GM12878 (cell line): ENCODE results near the gene ASCC2. TPM values are rescaled to one million over a fixed set of nuclear protein-coding genes. Genes with fewer than 3 reads are reported as not detected.

ENCODE experiments used
- ATAC-seq: fragments of 200-7000 bp; cut with Tn5 transposase; 3 replicates; pipeline ENCODE4 v1.9.1; 2020; ENCODE audit warnings: mild to moderate bottlenecking, moderate library complexity
- BruUV-seq: library from RNA; stranded (reverse); fragments of 400-500 nt; replicated peaks from 2 replicates; lab custom pipeline; 2021; lab: Mats Ljungman, UMichigan
- CTCF ChIA-PET: fragments of 300-600 bp; sonication (Branson Sonifier 250); formaldehyde crosslinking; extraction: SDS; loops from one replicate; lab custom pipeline; 2021; ENCODE audit warnings: inconsistent platforms; lab: Yijun Ruan, JAX
- POLR2A ChIA-PET: fragments of 350-600 bp; formaldehyde crosslinking; extraction: SDS; loops from one replicate; lab custom pipeline; 2021; ENCODE audit warnings: inconsistent platforms; lab: Charles Lee
- RAD21 ChIA-PET: fragments of 300-600 bp; sonication (Branson Sonifier 250); formaldehyde crosslinking; loops from one replicate; lab custom pipeline; 2023; ENCODE audit warnings: antibody characterized with exemption; ENCODE audit not compliant: unreplicated experiment; lab: Charles Lee
- SMC1A ChIA-PET: fragments of 300-600 bp; sonication (Branson Sonifier 250); formaldehyde crosslinking; loops from one replicate; lab custom pipeline; 2023; ENCODE audit not compliant: unreplicated experiment, uncharacterized antibody; lab: Charles Lee
- DNase-seq: peaks from one replicate; pipeline ENCODE4 v3.0.0-alpha.2; 2011; ENCODE audit warnings: low read depth, low spot score
- FAIRE-seq: peaks from 3 replicates; lab custom pipeline; 2011; peaks lifted over from hg19 to GRCh38; lab: Jason Lieb, UNC
- H2AFZ ChIP-seq: 2 replicates; pipeline ENCODE4 v1.6.0; 2011; ENCODE audit warnings: low read depth, low read length, control low read depth; ENCODE audit not compliant: control insufficient read depth
- H3K27ac ChIP-seq: 2 replicates; pipeline ENCODE4 v1.5.1; 2011; ENCODE audit warnings: control low read depth; ENCODE audit not compliant: control insufficient read depth, insufficient read depth
- H3K27me3 ChIP-seq, 2 experiments: replicated peaks in 1 of 2; 2 replicates each; pipeline versions ENCODE4 v1.6.0 to v1.6.1; 2011; ENCODE audit warnings: low read length in 1 of 2; ENCODE audit not compliant: control insufficient read depth in 2 of 2, insufficient read depth in 2 of 2
- H3K36me3 ChIP-seq, 2 experiments: 2 replicates each; pipeline ENCODE4 v1.5.1; 2011; ENCODE audit warnings: low read length in 1 of 2; ENCODE audit not compliant: control insufficient read depth in 2 of 2, insufficient read depth in 2 of 2
- H3K4me1 ChIP-seq: 2 replicates; pipeline ENCODE4 v1.6.1; 2011; ENCODE audit warnings: mild to moderate bottlenecking, low read length, moderate library complexity, mixed read lengths; ENCODE audit not compliant: control insufficient read depth, insufficient read depth
- H3K4me2 ChIP-seq: 2 replicates; pipeline ENCODE4 v1.6.0; 2011; ENCODE audit warnings: control low read depth; ENCODE audit not compliant: control insufficient read depth, insufficient read depth
- H3K4me3 ChIP-seq: fragments of 200-600 bp; sonication (generic); 2 replicates; pipeline ENCODE4 v1.5.1; 2016
- H3K79me2 ChIP-seq: 2 replicates; pipeline ENCODE4 v1.6.0; 2011; ENCODE audit warnings: low read length; ENCODE audit not compliant: control insufficient read depth, insufficient read depth
- H3K9ac ChIP-seq: 2 replicates; pipeline ENCODE4 v1.8.0; 2011; ENCODE audit warnings: low read length, control low read depth, mixed read lengths; ENCODE audit not compliant: control insufficient read depth, insufficient read depth
- H3K9me3 ChIP-seq: replicated peaks from 3 replicates; pipeline ENCODE4 v1.5.1; 2011; ENCODE audit warnings: mild to moderate bottlenecking, low read length; ENCODE audit not compliant: control insufficient read depth, insufficient read depth
- H4K20me1 ChIP-seq: 2 replicates; pipeline ENCODE4 v1.6.0; 2011; ENCODE audit not compliant: control insufficient read depth, insufficient read depth
- ATF2 ChIP-seq: IDR thresholded peaks from 2 replicates; pipeline ENCODE4 v1.6.1; 2012; ENCODE audit warnings: low read length, inconsistent platforms
- CBFB ChIP-seq: IDR thresholded peaks from 2 replicates; pipeline ENCODE4 v1.6.1; 2016; ENCODE audit warnings: antibody characterized with exemption, low read depth
- HDAC2 ChIP-seq: fragments of 200-600 bp; sonication (generic); IDR thresholded peaks from 2 replicates; pipeline ENCODE4 v1.6.1; 2017
- MTA3 ChIP-seq: IDR thresholded peaks from 2 replicates; pipeline ENCODE4 v1.6.1; 2012; ENCODE audit warnings: low read length, inconsistent platforms, borderline replicate concordance
- MXI1 ChIP-seq: fragments of 150-350 bp; IDR thresholded peaks from 2 replicates; pipeline ENCODE4 v1.6.1; 2011; ENCODE audit warnings: low read depth, mild to moderate bottlenecking, inconsistent platforms, low read length, improper control_type of control experiment
- NR2F1 ChIP-seq: fragments of 450-650 bp; conservative IDR thresholded peaks from 2 replicates; pipeline ENCODE4 v1.6.1; 2017; ENCODE audit warnings: mild to moderate bottlenecking
- SMARCA5 ChIP-seq: fragments of 450-650 bp; IDR thresholded peaks from 2 replicates; pipeline ENCODE4 v1.6.1; 2017; ENCODE audit warnings: mild to moderate bottlenecking
- TAF1 ChIP-seq: IDR thresholded peaks from 2 replicates; pipeline ENCODE4 v1.6.1; 2011; ENCODE audit warnings: mild to moderate bottlenecking, low read depth, low read length, borderline replicate concordance
- TARDBP ChIP-seq: IDR thresholded peaks from 2 replicates; pipeline ENCODE4 v1.6.1; 2016; ENCODE audit warnings: borderline replicate concordance
- TCF3 ChIP-seq: IDR thresholded peaks from 2 replicates; pipeline ENCODE4 v1.6.1; 2012; ENCODE audit warnings: low read depth, mild to moderate bottlenecking, low read length, borderline replicate concordance; ENCODE audit not compliant: insufficient read depth
- ZNF217 ChIP-seq: fragments of 450-650 bp; IDR thresholded peaks from 2 replicates; pipeline ENCODE4 v1.6.1; 2017; ENCODE audit warnings: antibody characterized with exemption, mild to moderate bottlenecking
- WGBS: methylation state at CpG from one replicate; pipeline ENCODE4 v1.1.6; 2016; ENCODE audit warnings: low lambda C conversion rate; ENCODE audit not compliant: insufficient replicate concordance, insufficient coverage; ENCODE audit errors: missing lambda C conversion rate; 5-methylcytosine and 5-hydroxymethylcytosine counted together
- in situ Hi-C: fragments of 300-500 bp; cut with MboI; formaldehyde crosslinking; loops from 9 replicates; pipeline ENCODE4 v1.14.3; 2018; ENCODE audit warnings: mixed read lengths
- intact Hi-C: fragments of 100-400 bp; cut with micrococcal nuclease; formaldehyde crosslinking; loops from one replicate; pipeline ENCODE4 v1.14.2; 2022; ENCODE audit not compliant: unreplicated experiment
- polyA plus RNA-seq, 11 experiments: library from polyadenylated mRNA; depleted of rRNA in 4 of 11; unstranded in 6 of 11; stranded (reverse) in 5 of 11; fragments of >200 nt; fragmentation: Nextera tagmentation in 4 of 11; fragmentation: Illumina TruSeq in 1 of 11; extraction: Ambion mirVana in 4 of 11; extraction: Trizol in 1 of 11; gene quantifications; 1 replicate in 1 of 11; 2 replicates in 10 of 11; pipeline versions ENCODE4 v1.2.1 to v1.2.3, GENCODE V29; 2011 to 2016; ENCODE audit warnings: inconsistent platforms in 2 of 11, missing spikeins in 2 of 11, low read depth in 1 of 11
- total RNA-seq, 4 experiments: library from RNA; depleted of rRNA in 3 of 4; stranded (reverse); fragments of >200 nt in 3 of 4; fragmentation: Illumina TruSeq in 1 of 4; extraction: Trizol in 1 of 4; gene quantifications; 2 replicates each; pipeline versions ENCODE4 v1.2.1 to v1.2.3, GENCODE V29; 2013 to 2021
- TF ChIP-seq, protein P1 (sequence below): fragments of 450-650 bp; IDR thresholded peaks from 2 replicates; pipeline ENCODE4 v1.6.1; 2017; ENCODE audit warnings: mild to moderate bottlenecking, low read depth, inconsistent platforms; ENCODE audit not compliant: poor library complexity, severe bottlenecking

The ASCC2 gene
- total and polyA plus RNA-seq, 10 of the 15 experiments (the other 5 are each of a cell fraction or from before 2014, with no cell fraction given), result 5.3 to 91.4 (median 56.5) TPM

GRCh38 chr22:29813126-29813525, 24.9 kb downstream of the ASCC2 start:
- SMC1A ChIA-PET, result no interaction called here
- in situ Hi-C loops, result no loop called here
- RAD21 ChIA-PET, result no interaction called here
- H2AFZ ChIP-seq, result no peak overlapping the region
- FAIRE-seq, result no peak
- H3K9ac ChIP-seq, result no peak overlapping the region
- no peak overlapping the region for H3K4me2 ChIP-seq
- no peaks in the 10 kb centered on the region for H3K79me2 ChIP-seq
- H3K4me1 ChIP-seq, result no peaks in the 10 kb centered on the region
- H3K27me3 ChIP-seq, result no peaks in the 10 kb centered on the region
- WGBS, result 96% methylated on average over 8 of the region's 8 CpGs
- H3K4me3 ChIP-seq, result no peak overlapping the region
- TF ChIP-seq TAF1, result no peak
- TF ChIP-seq SMARCA5, result no peak
- TF ChIP-seq TCF3, result no peak
- no peak for TF ChIP-seq MXI1
- TF ChIP-seq, protein P1, sequence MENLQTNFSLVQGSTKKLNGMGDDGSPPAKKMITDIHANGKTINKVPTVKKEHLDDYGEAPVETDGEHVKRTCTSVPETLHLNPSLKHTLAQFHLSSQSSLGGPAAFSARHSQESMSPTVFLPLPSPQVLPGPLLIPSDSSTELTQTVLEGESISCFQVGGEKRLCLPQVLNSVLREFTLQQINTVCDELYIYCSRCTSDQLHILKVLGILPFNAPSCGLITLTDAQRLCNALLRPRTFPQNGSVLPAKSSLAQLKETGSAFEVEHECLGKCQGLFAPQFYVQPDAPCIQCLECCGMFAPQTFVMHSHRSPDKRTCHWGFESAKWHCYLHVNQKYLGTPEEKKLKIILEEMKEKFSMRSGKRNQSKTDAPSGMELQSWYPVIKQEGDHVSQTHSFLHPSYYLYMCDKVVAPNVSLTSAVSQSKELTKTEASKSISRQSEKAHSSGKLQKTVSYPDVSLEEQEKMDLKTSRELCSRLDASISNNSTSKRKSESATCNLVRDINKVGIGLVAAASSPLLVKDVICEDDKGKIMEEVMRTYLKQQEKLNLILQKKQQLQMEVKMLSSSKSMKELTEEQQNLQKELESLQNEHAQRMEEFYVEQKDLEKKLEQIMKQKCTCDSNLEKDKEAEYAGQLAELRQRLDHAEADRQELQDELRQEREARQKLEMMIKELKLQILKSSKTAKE, result no peak
- BruUV-seq, result no TSS peak
- no peak for DNase-seq
- H3K27ac ChIP-seq, result no peak overlapping the region
- H3K9me3 ChIP-seq, result no peaks in the 10 kb centered on the region
- CTCF ChIA-PET, result no interaction called here
- peaks cover 10 to 55% of the 10 kb centered on the region in 2 experiments for H3K36me3 ChIP-seq
- ATAC-seq, result no peak
- POLR2A ChIA-PET, result interaction anchor here (0.6 kb wide), 1 partner anchor 11 kb away, joined by 4 read pairs; no protein-coding TSS in a partner anchor
- H4K20me1 ChIP-seq, result no peaks in the 10 kb centered on the region
- intact Hi-C loops, result no loop called here

GRCh38 chr22:29811377-29811776, 26.7 kb downstream of the ASCC2 start:
- H3K4me3 ChIP-seq, result no peak overlapping the region
- in situ Hi-C loops, result no loop called here
- H3K27me3 ChIP-seq, result no peaks in the 10 kb centered on the region
- H4K20me1 ChIP-seq, result no peaks in the 10 kb centered on the region
- no peak for DNase-seq
- no peaks in the 10 kb centered on the region for H3K4me1 ChIP-seq
- no peak overlapping the region for H3K9ac ChIP-seq
- H3K9me3 ChIP-seq, result no peaks in the 10 kb centered on the region
- ChIA-PET POLR2A (no interaction called here), CTCF (interaction anchor here (1.3 kb wide), 1 partner anchor 194 kb away, joined by 4 read pairs; no protein-coding TSS in a partner anchor), SMC1A (no interaction called here), RAD21 (interaction anchor here (0.6 kb wide), 1 partner anchor 590 kb away, joined by 3 read pairs; no protein-coding TSS in a partner anchor)
- no peak overlapping the region for H3K4me2 ChIP-seq
- no peak overlapping the region for H2AFZ ChIP-seq
- FAIRE-seq, result no peak
- TF ChIP-seq MTA3 (no peak), TARDBP (no peak), ATF2 (no peak), HDAC2 (no peak), CBFB (no peak), ZNF217 (no peak), NR2F1 (no peak)
- BruUV-seq, result no TSS peak
- ATAC-seq, result no peak
- peaks cover 10 to 50% of the 10 kb centered on the region in 2 experiments for H3K36me3 ChIP-seq
- 56% methylated on average over 2 of the region's 2 CpGs for WGBS
- intact Hi-C loops, result no loop called here
- H3K27ac ChIP-seq, result no peak overlapping the region
- no peaks in the 10 kb centered on the region for H3K79me2 ChIP-seq
